NCI-H2196 (cell line): ENCODE results near the gene SLC38A3.

Source experiments
- DNase-seq: peaks from one replicate; lab custom pipeline; 2025; ENCODE audit not compliant: unreplicated experiment; lab: John Stamatoyannopoulos, UW

SLC38A3 gene

DNA sequence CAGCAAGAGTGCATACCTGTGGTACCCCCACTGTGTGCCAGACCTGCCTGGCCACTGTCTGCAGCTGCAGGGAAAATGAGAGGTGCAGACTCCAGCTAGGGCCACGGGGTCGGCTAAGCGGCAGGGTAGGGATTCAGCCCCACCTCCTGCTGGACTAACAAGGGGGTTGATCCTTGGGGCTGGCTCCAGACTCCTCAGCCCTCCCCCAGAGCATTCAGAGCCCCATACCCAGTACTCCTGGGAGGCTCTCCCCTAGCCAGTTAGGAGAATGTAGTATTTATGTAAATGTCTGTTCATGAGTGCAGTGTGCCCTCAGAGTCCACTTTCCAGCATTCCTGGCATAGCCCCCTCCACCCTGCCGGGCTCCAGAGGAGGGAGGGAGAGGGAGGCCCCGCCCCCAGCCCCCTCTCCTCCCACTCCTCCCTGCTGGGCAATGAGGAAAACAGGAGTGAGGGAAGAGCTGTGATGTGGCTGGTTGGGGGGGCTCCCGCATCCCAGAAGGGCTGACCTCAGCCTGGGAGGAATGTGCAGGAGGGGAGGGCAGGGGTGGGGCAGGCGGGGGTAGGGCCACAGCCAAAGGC, 59.4 kb downstream of the SLC38A3 start:
- DNase-seq, result peak; percentile 21

- no peak for DNase-seq
Observed at GRCh38 chr3:50264964-50265485, 60.0 kb downstream of the SLC38A3 start.

DNA sequence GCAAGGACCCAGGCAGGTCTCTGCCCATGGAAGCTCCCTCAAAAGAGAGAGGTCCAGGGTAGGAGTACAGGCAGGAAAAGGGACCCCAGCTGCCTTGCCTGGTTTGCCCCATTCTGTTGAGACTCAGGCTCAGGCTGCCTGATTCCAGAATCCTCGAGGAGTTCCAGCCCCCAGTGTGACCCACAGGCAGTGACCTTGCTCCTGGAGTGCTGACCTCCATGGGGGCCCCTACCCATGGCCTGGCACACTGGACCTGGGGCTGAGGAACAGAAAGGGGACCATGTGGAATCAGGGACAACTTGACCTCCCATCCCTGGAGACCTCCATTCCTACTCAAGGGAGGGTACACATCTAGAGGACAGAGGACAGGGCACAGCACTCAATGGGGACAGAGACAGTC, 60.5 kb downstream of the SLC38A3 start:
- DNase-seq, result no peak

DNA sequence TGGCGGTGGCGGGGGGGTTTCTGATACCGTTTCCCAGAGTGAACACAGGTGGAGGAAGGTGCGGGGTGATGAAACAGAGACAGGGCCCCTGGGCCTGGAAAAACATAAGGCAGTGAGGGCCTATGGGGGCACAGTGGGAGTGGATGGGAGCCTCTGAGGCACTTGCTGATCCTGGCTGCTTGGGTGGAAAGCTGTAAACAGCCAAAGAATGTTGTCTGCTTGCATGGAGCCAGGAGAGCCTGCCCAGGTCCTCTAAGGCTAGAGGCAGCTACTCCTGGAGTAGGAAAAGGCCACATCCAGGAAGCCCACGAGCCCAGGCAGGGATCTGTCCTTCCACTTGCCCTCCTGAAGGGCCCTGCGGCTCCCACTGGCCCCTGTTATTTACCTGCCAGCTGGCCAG, 60.9 kb downstream of the SLC38A3 start:
- DNase-seq, result no peak

DNA sequence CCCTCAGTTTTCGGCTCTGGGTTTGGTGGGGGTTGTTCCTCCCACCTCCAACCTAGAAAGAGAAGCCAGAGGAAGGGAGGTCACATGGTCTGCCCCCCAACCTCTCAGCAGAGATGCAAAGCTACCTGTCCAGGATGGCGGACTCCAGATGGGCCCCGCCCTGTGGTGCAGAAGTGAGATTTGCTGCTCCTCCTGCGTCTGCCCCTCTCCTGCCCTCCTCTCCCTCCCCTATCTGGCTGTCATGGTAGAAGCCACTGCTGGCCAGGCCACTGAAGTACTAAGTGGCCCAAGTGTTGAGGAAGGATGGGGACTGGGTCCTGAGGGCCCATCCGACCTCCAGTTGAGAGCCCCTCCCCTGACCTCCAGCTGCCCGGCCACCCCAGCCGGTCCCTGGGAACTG, 61.8 kb downstream of the SLC38A3 start:
- DNase-seq, result no peak

DNA sequence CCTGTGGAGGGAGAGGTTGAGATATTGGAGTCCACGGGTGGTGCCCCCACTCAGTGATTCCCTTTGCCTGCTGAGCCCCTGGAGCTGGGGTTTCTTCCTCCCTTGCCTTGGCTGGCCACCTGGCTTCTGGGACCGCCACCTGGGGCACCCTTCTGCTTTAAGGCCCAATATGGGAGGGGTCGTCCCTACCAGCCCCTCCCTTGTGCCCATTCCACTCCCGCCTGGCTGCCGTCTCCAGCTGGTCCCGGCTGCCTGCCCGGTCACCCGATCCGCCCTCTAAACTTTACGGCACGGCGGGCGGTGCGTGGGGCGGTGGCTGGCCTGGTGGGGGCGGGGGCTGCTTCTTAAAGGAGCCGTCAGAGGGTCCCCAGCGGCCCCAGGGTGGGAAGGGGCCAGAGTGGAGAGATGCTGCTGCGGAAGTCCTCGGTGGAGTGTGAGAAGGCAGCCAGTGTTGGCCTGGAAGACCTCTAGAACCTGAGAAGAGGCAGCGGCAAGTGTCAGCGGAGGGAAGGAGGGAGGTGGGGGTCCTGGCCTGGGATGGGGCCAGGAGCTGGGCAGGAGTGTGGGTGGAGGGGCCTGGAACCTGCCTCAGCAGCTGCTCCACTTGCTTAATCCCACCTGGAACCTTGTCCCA, 62.3 kb downstream of the SLC38A3 start:
- no peak for DNase-seq

GRCh38 chr3:50268276-50268675, 63.2 kb downstream of the SLC38A3 start:
- DNase-seq, result no peak

DNA sequence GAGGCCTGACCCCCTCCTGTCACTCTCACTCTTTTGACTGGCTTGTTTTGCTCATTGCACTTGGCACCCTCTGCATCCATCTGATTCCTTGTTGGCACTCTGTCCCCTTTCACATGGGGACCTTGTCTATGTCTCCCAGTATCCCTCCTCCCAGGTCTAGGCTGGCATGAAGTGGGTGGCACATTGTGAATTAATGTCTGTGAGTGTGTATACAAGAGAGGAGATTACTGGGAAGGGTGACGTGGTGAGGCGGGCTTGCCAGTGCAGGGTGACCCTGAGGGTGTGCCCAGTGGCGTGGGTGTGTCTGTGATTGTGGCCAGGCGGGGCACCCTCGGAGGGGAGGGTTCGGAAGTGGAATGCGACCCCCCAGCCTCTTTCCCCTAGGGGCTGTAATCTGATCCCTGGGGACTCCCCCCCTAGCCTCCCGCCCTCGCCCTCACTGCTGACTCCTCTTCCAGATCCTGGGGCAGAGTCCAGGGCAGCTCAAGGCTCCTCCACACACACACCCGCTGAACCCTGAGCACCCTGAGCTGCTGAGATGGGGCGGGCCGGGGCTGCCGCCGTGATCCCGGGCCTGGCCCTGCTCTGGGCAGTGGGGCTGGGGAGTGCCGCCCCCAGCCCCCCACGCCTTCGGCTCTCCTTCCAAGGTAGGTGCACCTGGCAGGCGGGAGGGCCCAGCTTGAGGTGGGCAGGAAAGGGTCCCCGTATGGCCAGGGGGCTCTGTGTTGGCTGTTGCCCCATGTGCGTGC, 63.8 kb downstream of the SLC38A3 start, which contains the start of gene SEMA3B:
Gene SEMA3B (plus strand): TSS at position 445 of the 749 bp plus-strand sequence. CDS start 94 bp downstream, at position 539.
- no peak for DNase-seq

DNA sequence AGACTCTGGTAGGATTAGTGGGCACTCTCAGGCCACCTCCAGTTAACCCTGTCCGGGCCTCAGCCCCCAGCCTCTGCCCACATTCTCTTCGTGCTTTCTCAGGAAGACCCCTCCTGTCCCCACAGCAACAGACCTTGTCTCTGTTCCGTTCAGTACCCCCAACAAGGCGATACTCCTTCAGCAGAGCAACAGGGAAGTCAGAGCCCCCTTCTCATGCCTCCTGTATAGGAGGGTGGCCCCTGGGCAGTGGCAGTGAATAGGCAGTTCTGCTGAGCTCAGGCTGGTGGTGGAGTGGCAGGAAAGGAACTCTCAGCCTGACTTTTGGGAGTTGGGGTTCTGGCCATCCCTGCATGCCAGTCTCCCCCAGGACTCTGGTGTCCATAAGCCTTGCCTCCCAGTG, 64.4 kb downstream of the SLC38A3 start:
- DNase-seq, result no peak

DNA sequence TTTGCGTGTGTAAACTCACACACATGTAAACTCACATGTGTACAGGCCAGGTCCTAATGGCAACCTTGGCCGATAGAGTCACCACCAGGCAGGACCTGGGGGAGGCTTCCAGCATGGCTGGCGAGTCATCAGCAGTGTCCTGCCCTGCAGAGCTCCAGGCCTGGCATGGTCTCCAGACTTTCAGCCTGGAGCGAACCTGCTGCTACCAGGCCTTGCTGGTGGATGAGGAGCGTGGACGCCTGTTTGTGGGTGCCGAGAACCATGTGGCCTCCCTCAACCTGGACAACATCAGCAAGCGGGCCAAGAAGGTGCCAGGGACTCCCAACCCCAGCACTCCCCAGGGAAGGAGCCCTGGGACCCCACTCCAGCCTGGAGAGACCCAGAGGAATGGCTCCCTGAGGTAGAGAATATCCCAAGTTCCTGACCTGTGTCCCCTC, 64.9 kb downstream of the SLC38A3 start:
- no peak for DNase-seq

- DNase-seq, result no peak
Observed at GRCh38 chr3:50270422-50271224, 65.6 kb downstream of the SLC38A3 start.
